ENCODE data around the gene ACTRT2.

ACTRT2 gene

DNA sequence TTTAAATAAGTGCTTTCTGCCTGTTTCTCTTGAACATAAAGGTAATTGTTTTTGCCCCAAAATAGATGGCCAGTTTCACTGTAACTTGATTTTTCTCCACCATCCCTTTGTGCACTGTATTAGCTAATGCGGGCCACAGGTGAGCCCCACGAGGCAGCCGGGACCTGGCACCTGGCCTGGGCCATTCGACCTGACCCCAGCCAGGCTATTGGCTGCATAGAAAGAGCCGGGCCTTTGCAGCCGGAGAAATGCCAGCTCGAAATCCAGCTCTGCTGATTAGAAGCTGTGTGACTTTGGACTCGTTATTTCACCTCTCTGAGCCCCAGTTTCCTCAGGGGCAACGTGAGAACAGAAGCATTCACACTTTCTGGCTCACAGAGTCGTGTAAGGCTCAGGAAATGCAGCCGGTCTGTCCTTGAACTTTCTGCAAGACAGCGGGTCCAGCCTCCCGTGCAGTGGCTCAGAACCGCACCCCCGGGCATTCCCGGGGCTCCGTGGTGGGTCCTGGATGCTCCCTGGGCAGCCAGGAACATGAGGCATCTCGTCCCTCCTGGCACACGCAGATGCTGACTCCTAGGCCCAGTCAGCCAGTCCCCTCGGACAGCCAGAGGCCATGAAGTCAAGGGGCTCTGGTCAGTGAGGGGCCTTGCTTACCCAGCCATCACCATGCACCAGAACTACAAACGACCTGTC, 37.4 kb upstream of the ACTRT2 start:
- DNase-seq, result no peak

GRCh38 chr1:2984399-2985061, 36.7 kb upstream of the ACTRT2 start:
- DNase-seq, result peak in 5 of 56 donors; percentile 15 to 59 (median 30)

- peak in 46 of 56 donors; percentile 19 to 81 (median 52) for DNase-seq
Observed at GRCh38 chr1:2985067-2985561, 36.2 kb upstream of the ACTRT2 start.

DNA sequence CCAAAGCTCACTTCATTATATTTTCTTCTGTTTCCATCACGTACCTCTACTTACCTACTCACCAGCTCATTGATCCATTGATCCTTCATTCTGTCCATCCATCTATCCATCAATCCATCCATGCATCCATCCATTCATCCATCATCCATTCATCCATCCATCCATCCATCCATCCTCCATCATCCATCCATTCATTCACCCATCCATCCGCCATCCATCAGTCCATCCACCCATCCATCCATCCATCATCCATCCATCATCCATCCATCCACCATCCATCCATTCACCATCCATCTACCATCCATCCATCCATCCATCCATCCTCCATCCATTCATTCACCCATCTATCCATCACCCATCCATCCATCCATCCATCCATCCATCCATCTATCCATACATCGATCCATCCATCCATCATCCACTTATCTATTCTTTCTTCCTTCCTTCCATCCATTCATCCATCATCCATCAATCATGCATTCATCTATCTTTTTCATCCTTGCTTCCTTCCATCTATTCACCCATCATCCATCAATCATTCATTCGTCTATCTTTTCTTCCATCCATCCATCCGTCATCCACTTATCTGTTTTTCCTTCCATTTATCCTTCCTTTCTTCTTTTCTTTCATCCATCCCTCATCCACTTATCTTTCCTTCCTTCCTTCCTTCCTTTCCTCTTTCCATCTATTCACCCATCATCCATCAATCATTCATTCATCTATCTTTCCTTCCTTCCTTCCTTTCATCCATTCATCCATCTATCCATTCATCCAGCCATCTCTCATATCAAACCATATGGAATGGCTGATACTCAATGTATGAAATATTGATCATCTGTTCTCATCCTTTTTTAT, 35.3 kb upstream of the ACTRT2 start:
- DNase-seq, result no peak

- DNase-seq, result no peak
Observed at GRCh38 chr1:2986549-2987305, 34.5 kb upstream of the ACTRT2 start.

DNA sequence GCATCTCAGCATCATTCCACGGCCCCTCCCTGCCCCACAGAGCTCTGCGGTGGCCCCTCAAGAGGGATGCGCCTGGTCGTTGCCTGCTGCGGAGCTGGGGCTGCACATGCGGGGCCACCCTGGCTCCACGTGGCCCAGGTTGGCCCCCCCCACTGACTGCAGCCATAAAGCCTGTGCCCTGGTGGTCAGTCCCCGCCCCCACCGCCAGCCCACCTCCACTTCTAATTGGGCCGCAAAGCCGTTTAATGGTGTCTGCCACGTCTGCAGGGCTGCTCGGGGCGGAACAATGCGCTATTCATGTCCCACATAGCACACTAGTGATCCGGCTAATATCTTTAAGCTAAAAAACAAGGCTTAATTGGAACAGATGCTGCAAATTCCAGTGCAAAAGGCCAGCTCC, 33.5 kb upstream of the ACTRT2 start:
- DNase-seq, result peak in 7 of 56 donors; percentile 21 to 47 (median 31)

DNA sequence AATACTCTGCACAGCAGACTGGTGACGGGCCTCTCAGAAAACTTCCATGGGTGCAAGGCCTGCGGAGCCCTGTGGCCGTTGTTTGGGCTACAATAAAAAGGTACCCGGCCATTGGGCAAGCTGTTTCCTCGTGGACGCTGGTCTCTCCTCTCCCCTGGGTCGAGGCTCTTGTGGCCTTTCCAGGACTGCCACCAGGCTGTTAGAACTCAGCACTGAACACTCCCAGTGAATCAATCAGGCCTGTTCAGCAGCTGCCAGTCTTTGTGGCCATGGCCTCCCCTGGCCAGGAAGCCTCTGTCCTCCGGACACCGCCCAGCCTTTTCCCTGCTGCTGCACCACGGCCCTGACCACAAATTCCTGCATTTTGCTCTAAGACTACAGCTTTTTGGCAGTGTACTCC, 33.0 kb upstream of the ACTRT2 start:
- peak in 17 of 56 donors; percentile 17 to 57 (median 37) for DNase-seq

GRCh38 chr1:2989185-2989584, 32.1 kb upstream of the ACTRT2 start:
- DNase-seq, result no peak

DNA sequence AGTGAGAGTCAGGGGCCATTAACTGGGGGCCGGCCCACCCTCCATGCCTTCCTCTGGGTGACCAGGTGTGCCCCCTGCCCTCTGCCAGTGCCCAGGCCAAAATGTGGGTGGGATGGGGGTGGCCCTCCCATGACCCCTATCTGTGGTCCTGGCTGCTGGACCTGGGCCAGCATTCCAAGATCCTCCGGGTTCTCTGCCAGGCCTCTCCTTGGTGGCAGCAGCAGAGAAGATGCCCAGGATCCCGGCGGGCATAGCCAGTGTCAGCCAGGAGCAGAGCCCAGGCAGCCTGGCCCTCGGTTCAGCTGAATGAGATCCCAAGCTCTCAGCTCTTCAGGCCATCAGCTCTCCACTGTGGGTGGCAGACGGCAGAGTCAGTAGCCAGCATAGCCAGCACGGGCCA, 31.3 kb upstream of the ACTRT2 start:
- no peak for DNase-seq

DNA sequence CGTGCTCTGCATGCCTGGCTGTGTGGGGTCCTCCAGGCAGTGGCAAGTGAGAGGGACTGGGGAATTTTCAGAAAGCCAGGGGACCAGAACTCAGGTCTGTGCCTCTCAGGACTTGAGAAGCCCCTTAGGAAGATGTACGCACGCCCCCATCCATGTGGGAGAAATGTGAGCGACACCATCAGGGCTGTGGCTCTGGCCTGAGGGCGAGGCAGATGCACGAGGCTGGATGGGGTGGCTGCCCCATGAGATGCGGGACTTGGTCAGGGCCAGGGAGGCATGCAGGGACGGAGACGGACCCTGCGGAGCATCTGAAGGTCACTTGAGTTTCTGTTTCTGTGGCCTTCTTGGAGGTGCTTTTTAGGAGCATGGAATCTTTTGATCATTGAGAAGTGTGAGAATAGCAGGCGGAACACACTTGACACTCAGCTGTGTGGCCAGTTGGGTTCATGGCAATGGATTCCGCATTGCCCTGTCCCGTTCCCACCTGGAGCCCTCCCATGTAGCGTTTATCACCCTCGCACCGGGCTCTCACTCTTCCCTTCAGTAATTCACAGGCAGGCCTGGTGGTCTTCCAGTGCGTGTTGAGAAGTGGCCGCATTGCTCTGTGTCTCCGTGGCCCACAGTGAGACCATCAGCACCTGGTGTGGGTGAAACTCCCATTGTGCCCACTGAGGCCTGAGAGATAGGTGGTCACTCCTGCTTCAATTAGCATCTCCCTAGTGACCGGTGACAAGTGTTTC, 30.7 kb upstream of the ACTRT2 start:
- DNase-seq, result no peak

- no peak for DNase-seq
Observed at GRCh38 chr1:2991753-2992495, 29.3 kb upstream of the ACTRT2 start.

GRCh38 chr1:2998503-2999100, 22.7 kb upstream of the ACTRT2 start:
- no peak for DNase-seq

- no peak for DNase-seq
Observed at GRCh38 chr1:2999138-2999537, 22.1 kb upstream of the ACTRT2 start.

GRCh38 chr1:2999571-2999970, 21.7 kb upstream of the ACTRT2 start:
- DNase-seq, result no peak

DNA sequence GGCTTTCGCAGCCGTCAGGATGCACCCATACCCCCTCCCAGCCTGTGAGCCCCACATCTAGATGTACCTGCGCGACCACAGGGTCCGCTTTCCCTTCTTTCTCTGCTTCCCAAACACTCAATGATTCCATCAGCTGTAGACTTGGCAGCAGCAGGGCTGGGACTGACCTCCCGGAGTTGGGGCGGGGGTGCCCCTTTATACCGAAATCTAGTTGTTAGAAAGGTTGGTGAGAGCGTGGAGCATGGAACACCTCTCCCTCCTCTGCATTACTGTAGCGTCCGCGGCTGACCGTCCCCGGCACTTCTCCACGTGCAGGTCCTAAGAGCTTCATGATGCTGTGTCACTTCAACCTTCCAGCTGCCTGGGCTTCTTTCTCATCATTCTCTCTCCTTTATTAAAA, 21.1 kb upstream of the ACTRT2 start:
- DNase-seq, result no peak

DNA sequence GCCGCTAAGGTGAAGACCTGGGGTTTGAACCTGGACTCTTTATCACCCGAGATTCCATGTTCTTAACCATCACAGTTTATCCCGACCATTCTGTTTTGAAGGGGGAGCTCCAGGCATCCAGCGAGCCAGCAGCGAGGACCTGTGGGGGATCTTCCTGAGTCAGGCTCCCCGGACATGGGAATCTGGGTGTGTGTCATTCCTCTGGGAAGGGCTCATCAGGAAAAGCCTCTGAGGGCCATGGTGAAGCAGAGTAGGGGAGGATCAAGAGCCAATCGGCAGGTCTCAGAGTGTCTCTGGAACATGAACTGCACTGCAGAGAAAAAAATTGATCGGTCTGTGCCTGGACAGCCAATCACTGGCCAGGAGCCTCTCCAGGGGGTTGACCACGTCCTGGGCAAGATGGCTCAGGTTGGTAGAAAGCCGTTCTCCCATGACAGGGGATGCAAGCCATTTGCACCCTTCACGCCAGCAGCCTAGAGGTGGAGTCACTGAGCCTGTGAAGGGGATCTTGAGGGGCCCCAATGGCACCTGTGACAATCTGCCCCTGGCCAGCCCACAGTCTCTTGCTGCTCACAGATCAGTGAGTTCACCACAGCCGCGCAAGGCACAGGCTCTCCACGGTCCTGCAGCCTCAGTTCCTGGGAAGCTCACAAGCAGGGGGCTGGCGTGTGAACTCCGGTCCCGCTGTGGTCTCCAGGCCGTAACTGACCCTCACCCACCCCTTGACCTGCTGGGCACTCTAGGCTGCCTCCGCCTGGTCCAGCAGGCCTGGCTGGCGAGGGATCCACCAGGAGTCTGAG, 20.4 kb upstream of the ACTRT2 start:
- no peak for DNase-seq

DNA sequence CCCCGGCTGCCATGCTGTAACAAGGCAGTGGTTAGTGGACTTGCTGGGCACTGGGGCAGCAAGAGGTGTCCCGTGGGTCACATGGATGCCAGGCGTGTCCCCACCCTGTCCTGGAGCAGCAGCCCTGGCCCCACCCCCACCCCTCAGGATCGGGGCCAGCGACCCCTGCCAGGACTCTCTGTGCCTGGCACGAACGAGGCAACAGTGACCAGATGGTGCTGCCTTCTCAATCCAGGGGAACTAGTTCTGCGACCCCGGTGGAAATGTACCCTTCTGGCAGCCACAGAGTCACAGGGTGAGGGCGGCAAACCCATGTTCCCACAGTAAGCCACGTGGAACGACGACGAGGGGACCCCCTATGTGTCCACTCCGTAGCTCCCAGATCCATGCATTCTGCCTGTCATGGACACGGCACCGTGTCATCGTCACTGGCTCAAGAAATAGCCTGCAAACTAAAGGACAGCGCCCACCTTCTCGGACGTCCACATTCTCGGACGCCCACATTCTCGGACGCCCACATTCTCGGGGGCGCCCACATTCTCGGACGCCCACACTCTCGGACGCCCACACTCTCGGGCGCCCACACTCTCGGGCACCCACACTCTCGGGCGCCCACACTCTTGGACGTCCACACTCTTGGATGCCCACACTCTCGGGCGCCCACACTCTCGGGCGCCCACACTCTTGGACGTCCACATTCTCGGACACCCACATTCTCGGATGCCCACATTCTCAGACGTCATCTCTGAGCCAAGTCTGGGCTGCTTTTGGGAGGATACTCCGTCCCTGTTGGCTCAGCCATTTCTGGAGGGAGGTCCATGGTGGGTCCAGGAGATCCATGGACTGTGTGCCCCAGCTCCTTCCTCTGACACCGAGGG, 19.6 kb upstream of the ACTRT2 start:
- DNase-seq, result peak in 1 of 56 donors; percentile 12

All from nucleus accumbens (tissue), 56 donors.